Urinary bladder (tissue), 4 donors: ENCODE results near the gene C2CD4B. TPM values are rescaled to one million over a fixed set of nuclear protein-coding genes. Genes with fewer than 3 reads are reported as not detected.
A peak's percentile ranks its signal among the peaks of the same experiment; 100 is the strongest.

Source experiments
- DNase-seq: peaks from one replicate; pipeline ENCODE4 v3.0.0-alpha.2; 2015; ENCODE audit errors: extremely low spot score
- H3K27ac ChIP-seq: one replicate; pipeline ENCODE4 v1.5.1; 2013; ENCODE audit warnings: low read depth, mild to moderate bottlenecking, moderate library complexity
- H3K36me3 ChIP-seq: one replicate; pipeline ENCODE4 v1.6.1; 2013; ENCODE audit warnings: mild to moderate bottlenecking, moderate library complexity; ENCODE audit not compliant: insufficient read depth
- H3K4me1 ChIP-seq: one replicate; pipeline ENCODE4 v1.6.1; 2013; ENCODE audit warnings: mild to moderate bottlenecking, moderate library complexity; ENCODE audit not compliant: insufficient read depth
- H3K4me3 ChIP-seq: one replicate; pipeline ENCODE4 v1.5.1; 2013; ENCODE audit warnings: low read depth, low read length
- WGBS: extraction: QIAGEN DNeasy Blood & Tissue Kit; methylation state at CpG from one replicate; pipeline ENCODE4 v1.1.7; 2013; 5-methylcytosine and 5-hydroxymethylcytosine counted together
- polyA plus RNA-seq: library from polyadenylated mRNA; stranded (reverse); fragments of 200-250 nt; gene quantifications from one replicate; pipeline ENCODE4 v1.2.3, GENCODE V29; 2013
- total RNA-seq: library from RNA; depleted of rRNA; stranded (reverse); fragments of >200 nt; gene quantifications from one replicate; pipeline ENCODE4 v1.2.3, GENCODE V29; 2014
- donor health status: healthy with polysubstance abuse.
- donor health status: healthy.

The C2CD4B gene
- total and polyA plus RNA-seq, 2 donors = 1.5 to 2.2 TPM

- Histone ChIP-seq H3K36me3 (no peaks in the 10 kb centered on the region), H3K4me1 (no peaks in the 10 kb centered on the region), H3K27ac (no peak overlapping the region), H3K4me3 (no peak overlapping the region)
- 93% methylated on average over 3 of the region's 3 CpGs for WGBS
- no peak for DNase-seq
Measured at GRCh38 chr15:62119874-62120273, 45.2 kb downstream of the C2CD4B start.

DNA sequence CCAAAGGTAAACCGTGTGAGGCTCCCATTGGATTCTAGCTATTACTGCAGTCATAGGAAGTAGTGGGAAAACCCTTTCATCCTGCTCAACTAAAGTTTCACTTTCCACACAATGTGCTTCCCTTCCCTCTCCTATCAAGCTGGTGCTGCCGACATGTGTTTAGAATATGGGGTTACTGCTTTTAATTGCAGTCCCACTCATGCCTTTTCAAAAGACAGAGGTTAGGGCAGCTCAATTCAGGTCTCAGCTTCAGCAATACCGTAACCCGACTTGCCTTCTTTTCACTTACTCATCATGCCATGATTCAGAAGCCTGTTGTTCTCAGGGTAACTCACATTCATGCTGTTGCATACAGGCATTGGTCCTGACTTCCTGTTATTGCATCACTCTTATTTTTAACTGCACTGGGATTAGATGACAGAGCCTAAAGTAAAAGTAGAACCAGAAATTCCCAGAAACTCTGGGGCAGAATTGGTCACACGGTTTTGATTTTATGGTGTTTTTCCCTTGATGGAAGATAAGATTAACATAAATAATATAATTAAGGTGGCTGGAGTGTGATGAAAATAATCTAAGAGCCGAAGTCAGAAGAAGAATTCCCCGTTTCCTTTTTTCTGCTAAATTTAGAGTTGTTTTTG is 45.7 kb downstream of the C2CD4B start:
- 48% methylated on average over 7 of the region's 7 CpGs for WGBS
- Histone ChIP-seq H3K36me3 (no peaks in the 10 kb centered on the region), H3K27ac (peak overlapping the region; percentile 27), H3K4me3 (no peak overlapping the region), H3K4me1 (no peaks in the 10 kb centered on the region)
- no peak for DNase-seq

DNA sequence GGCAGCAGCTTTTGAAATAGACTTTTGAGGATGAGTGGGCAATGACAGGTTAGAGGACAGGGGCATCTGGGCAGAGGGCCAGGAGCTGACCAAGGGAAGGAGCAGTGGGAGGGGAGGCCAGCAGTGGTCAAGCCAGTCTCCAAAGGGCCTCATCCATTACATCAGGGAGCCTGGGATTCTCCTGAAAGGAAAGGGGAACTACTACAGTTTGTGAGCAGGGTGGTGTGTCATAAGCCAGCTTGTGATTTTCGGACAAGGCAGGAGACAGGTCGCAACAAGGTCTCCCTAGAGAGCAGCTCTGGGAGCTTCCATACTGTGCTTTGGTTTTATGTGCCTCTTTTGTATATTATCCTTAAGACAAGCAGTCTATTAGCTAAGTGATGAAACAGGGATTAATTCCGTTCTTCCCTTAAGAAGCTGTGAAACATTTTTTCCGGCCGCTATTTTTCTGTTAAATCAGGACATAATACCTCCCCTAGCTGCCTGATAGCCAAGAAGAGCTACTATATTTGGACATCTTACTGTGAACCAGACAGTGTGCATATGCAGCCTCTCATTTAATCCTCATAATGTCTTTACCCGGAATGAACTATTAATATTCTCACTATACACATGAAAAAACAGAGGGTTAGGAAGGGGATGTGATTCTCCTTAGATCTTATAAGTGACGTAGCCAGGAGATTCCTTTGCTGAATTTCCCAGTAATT is 46.4 kb downstream of the C2CD4B start:
- DNase-seq = no peak
- no peaks in the 10 kb centered on the region for H3K36me3 ChIP-seq
- H3K4me3 ChIP-seq = no peak overlapping the region
- no peaks in the 10 kb centered on the region for H3K4me1 ChIP-seq
- 50% methylated on average over 7 of the region's 7 CpGs for WGBS
- peak overlapping the region; percentile 27 for H3K27ac ChIP-seq

DNA sequence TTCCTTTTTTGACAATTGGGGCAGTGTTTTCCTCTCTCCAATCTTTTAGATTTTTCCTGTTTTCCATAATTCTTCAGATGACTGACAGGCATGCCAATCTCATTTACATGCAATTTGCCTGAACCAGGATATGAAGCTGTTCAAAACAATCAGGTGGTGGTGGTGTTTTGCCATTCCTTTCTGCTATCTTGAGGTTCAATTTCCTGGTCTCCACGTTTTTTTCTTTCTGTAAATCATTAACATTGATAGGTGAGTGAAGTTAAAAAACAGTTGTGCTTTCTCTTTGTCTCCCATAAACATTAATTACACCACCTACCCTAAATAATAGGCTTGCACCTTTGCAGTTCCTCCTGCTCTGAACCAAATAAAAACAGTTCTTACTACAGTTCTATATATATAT is 49.2 kb downstream of the C2CD4B start:
- H3K4me1 ChIP-seq = no peaks in the 10 kb centered on the region
- WGBS = 19% methylated on average over 1 of the region's 1 CpG

More for the DNA sequence above, 49.2 kb downstream of the C2CD4B start:
- no peaks in the 10 kb centered on the region for H3K36me3 ChIP-seq
- no peak overlapping the region for H3K27ac ChIP-seq
- no peak for DNase-seq
- H3K4me3 ChIP-seq = no peak overlapping the region

Other genes starting within 250 kb of the C2CD4B start
- gene VPS13C, start 104.8 kb downstream of the C2CD4B start, total RNA-seq = 202 TPM
- gene VPS13C, start 104.8 kb downstream of the C2CD4B start, polyA plus RNA-seq = 19.5 TPM
- 0.11 TPM for gene C2CD4A, start 98.3 kb downstream of the C2CD4B start, total RNA-seq
- 0.05 TPM for gene C2CD4A, start 98.3 kb downstream of the C2CD4B start, polyA plus RNA-seq
- gene TLN2, start 225.3 kb upstream of the C2CD4B start, total RNA-seq = 26.2 TPM
- 9.2 TPM for gene TLN2, start 225.3 kb upstream of the C2CD4B start, polyA plus RNA-seq